ENCODE data around the gene BLID.

DNA sequence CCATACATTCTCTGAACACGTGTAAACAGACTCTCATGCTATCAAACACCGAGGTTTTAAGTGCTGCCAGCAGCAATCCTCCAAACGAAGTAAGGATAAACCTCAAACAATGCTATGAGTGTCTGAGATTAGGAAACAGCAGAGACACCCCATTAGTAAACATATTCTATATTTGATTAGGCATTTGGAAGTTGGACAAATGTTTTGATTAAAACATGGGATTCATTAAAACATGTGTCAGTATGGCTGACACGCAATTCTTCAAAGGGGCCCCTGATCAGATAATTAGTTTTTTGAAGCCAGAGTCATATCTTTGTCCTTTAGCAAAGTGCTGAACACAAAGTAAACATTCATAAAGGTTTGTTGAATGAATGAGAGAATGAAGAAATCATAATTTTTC, 33.2 kb upstream of the BLID start:
- TF ChIP-seq CTCF (conservative IDR thresholded peaks at IDR 0.05) (no peak), EZH2 (IDR thresholded peaks at IDR 0.05; ENCODE audit: low read depth) (no peak)

Data from PC-9 (cell line).